Effector CD8-positive, alpha-beta T cell (primary cell): Measurements from ENCODE around the gene NYAP1.
"Not testable (repeated sequence)": the region's sequence is repeated elsewhere in the genome, so short reads cannot be mapped to it uniquely, and the experiment has no call there.

ENCODE experiments used
- DNase-seq: peaks from one replicate; lab custom pipeline; 2025; lab: John Stamatoyannopoulos, UW

The NYAP1 gene

DNA sequence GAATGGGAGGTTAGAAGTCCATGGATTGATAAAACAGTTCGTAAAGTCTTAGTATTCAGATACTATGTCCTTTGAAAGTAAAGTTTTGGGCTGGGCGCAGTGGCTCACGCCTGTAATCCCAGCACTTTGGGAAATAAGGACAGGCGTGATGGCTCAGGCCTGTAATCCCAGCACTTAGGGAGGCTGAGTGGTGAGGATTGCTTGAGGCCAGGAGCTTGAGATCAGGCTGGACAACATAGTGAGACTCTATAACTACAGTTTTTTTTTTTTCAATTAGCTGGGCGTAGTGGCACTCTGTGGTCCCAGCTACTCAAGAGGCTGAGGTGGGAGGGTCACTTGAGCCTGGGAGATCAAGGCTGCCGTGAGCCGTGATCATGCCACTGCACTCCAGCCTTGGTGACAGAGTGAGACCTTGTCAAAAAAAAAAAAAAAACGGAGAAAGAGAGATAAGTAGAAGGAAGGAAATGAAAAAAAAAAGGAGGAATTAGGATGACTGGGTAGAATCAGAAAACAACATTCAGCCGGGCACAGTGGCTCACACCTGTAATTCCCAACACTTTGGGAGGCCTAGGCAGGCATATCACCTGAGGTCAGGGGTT is 29.6 kb downstream of the NYAP1 start:
- DNase-seq, result no peak

DNA sequence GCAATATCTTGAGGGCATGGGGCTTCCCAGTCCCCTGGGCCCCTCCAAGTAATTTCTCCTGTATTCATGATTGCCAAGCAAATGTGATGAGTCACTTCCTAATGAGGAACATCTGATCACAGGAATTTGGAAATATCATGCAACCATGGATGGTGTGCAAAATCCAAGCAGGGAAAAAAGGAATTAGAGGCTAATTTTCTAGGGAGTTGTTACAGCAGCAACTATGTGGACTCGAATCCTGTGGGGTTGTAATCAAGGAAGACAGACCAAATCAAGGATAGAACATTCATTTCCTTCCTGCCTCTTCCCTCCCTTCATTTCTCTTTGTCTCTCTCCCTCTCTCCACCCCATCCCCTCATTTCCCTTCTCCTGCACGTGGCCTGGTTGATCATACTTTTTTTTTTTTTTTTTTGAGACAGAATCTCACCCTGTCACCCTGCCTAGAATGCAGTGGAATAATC is 31.4 kb downstream of the NYAP1 start:
- no peak for DNase-seq

DNA sequence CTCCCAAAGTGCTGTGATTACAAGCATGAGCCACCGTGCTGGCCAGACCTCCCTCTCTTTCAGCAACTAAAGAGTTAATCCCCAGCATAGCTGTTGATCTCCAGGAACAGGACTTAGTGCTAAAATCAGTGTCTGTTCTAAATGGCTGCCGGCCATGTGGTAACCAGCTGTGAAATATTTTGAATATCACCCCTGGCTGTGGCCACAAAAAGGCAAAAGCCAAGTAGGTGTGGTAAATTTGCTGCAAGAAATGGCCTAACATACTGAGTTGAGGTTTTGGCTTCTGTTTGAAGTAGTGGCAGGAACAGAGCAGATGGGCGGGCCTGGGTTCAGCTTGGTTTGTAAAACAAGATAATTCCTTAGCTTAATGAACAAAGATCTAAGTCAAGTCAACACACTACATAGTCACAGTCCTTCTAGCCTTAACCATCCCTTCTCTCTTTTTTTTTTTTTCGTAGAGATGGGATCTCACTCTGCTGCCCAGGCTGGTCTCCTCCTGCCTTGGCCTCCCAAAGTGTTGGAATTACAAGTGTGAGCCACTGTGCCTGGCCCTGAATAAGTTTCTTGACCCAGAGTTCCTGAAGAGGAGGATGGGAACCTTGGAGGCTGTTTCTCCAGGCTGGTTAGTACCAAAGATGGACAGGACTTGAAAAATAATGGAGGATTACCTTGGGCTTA is 32.5 kb downstream of the NYAP1 start:
- peak; percentile 4 for DNase-seq

DNA sequence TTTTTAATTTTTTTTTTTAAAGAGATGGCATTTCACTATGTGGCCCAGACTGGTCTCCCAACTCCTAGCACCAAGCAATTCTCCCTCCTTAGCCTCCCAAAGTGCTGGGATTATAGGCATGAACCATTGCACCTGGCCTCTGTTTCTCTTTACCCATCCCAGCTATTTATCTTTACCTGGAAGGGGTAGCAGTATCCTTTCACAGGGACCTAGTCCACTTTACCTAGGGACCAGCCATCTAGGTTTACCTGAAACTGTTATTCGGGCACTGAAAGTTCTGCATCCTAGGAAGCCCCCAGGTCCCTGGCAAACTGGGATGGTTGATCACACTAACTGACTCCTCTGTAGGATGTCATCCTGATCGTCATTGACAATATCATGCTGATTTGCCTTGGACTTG is 33.6 kb downstream of the NYAP1 start:
- no peak for DNase-seq

DNA sequence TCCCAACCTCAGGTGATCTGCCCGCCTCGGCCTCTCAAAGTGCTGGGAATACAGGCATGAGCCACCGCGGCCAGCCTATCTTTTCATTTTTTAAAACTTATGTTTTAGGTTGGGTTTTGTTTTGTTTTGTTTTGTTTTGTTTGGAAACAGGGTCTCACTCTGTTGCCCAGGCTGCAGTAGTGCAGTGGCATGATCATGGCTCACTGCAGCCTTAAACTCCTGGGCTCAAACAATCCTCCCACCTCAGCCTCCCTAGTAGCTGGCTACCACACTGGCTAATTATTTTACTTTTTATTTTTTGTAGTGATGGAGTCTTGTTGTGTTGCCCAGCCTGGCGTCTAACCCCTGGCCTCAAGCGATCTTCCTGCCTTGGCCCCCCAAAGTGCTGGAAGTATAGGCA is 35.9 kb downstream of the NYAP1 start:
- no peak for DNase-seq

DNA sequence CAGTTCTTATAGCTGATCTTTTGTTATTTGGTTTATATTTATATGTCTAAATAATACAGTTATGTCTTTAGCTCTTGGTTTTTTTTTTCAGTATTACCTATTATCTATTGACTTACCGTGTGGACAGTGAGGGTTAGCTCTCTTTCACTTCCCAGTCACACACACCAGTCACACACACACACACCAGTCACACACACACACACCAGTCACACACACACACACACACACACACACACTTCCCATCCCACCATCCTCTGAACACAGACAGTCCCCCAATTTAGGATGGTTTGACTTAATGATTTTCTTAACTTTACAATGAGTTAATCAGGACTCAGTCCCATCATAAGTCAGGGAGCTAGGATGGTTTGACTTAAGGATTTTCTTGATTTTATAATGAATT is 36.4 kb downstream of the NYAP1 start:
- no peak for DNase-seq

DNA sequence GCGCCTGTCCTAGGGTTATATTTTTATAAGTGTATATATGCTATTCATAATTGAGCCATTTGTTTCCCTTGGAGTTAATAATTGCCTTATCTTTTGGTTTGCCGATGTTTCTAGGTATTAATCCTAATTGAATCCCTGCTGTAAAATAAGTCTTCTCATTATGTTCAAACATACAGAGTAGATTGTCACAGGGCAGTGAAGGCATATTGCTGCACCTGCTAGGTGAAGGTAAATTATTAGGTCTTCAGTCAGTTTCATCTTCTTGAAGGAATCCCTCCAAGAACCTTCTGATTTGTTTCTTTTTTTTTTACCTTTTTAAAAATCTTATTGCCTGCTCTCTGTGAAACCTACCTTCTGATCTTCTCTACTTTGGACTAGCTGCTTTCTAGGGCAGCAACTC is 37.3 kb downstream of the NYAP1 start:
- DNase-seq, result no peak

DNA sequence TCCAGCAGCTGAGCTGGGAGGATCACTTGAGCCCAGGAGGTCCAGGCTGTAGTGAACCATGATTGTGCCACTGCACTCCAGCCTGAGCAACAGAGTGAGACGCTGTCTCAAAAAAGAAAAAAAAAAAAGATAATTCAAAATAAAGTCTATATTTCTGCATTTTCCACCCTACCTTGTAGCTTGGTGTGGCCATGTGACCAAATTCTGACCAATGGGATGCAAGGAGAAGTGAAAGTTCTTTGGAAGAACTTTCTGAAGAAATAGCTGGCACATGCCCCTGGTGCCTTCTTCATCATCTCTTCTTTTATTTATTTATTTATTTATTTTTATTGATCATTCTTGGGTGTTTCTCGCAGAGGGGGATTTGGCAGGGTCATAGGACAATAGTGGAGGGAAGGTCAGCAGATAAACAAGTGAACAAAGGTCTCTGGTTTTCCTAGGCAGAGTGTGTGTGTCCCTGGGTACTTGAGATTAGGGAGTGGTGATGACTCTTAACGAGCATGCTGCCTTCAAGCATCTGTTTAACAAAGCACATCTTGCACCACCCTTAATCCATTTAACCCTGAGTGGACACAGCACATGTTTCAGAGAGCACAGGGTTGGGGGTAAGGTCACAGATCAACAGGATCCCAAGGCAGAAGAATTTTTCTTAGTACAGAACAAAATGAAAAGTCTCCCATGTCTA is 38.3 kb downstream of the NYAP1 start:
- DNase-seq, result not testable (repeated sequence)

DNA sequence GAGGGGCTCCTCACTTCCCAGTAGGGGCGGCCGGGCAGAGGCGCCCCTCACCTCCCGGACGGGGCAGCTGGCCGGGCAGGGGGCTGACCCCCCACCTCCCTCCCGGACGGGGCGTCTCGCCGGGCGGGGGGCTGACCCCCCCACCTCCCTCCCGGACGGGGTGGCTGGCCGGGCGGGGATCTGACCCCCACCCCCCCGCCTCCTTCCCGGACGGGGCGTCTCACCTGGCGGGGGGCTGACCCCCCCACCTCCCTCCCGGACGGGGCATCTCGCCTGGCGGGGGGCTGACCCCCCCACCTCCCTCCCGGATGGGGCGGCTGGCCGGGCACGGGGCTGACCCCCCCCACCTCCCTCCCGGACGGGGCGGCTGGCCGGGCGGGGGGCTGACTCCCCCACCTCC is 39.5 kb downstream of the NYAP1 start:
- not testable (repeated sequence) for DNase-seq

DNA sequence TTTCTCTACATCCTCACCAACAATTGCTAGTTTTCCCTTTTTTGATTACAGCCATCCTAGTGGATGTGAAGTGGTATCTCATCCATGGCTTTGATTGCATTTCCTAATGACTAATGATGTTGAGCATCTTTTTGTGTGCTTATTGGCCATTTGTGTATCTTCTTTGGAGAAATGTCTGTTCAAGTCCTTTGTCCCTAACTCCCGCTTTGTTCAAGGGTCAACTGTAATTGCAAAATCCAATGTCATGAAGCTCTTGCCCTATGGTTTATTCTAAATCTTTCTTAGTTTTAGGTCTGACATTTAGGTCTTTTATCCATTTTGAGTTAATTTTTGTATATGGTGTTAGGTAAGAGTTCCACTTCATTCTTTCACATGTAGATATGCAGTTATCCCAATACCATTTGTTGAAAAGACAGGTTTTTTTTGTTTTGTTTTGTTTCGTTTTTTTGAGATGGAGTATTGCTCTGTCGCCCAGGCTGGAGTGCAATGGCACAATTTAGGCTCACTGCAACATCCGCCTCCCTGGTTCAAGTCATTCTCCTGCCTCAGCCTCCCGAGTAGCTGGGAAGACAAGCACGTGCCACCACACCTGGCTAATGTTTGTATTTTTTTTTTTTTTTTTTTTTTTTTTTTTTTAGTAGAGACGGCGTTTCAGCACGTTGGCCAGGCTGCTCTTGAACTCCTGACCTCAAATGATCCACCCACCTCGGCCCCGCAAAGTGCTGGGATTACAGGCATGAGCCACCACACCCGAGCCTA is 44.6 kb downstream of the NYAP1 start:
- DNase-seq, result not testable (repeated sequence)

DNA sequence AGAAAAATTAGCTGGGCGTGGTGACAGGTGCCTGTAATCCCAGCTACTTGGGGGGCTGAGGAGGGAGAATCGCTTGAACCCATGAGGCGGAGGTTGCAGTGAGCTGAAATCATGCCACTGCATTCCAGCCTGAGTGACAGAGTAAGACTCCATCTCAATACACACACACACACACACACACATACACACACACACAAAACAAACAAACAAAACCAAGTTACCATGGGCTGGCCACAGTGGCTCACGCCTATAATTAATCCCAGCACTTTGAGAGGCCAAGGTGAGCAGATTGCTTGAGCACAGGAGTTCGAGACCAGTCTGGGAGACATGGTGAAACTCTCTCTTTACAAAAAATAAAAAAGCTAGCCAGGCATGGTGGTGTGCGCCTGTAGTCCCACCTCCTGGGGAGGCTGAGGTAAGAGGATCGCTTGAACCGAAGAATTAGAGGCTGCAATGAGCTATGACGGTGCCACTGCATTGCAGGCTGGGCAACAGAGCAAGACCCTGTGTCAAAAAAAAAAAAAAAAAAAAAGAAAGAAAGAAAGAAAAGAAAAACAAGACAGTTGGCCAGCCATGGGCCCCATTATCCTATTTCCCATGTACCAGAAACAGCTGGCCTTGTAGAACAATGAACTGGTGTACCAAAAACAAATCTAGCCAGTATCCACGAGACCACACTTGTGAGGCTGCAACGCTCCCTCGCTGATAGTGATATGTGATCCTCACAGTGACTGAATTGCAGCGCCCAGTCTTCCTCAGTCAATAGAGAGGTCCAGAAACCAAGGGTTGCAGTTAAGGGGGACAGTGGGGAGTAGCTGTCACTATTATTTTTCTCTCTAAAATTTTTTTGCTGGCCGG is 48.7 kb downstream of the NYAP1 start:
- no peak for DNase-seq

DNA sequence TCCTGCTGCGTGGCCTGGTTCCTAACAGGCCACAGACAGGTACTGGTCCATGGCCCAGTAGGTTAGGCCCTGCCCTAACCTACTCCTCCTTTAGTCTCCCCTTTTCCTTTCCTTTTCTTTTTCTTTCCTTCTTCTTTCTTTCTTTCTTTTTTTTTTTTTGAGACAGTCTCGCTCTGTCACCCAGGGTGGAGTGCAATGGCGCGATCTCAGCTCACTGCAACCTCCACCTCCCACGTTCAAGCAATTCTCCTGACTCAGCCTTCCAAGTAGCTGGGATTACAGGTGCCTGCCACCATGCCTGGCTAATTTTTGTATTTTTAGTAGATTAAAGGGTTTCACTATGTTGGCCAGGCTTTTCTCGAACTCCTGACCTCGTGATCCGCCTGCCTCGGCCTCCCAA is 52.3 kb downstream of the NYAP1 start:
- DNase-seq, result not testable (repeated sequence)

DNA sequence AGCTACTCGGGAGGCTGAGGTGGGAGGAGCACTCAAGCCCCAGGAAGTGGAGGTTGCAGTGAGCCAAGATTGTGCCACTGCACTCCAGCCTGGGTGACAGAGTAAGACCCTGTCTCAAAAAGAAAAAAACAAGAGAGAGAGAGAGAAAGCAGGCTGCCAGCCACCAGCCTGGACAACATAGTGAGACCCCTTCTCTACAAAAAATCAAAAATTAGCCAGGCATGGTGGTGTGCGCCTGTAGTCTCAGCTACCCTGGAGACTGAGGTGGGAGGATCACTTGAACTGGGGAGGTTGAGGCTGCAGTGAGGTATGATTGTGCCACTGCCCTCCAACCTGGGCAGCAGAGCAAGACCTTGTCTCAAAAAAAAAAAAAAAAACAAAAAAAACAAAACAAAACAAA is 53.0 kb downstream of the NYAP1 start:
- DNase-seq, result not testable (repeated sequence)

DNA sequence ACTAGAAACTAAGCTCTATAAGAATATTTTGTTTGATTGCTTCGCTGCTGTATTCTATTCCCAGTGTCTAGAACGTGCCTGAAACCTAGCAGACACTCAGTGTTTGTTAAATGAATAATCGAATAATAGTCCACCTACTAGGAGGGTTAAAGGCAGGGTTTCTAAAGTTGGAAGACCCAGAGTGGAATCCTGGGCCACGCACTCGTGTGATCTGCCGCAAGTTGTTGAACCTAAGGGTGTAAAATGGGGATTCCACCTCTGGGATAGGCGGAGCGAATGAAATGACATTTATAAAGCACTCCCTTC is 54.6 kb downstream of the NYAP1 start:
- DNase-seq, result no peak

DNA sequence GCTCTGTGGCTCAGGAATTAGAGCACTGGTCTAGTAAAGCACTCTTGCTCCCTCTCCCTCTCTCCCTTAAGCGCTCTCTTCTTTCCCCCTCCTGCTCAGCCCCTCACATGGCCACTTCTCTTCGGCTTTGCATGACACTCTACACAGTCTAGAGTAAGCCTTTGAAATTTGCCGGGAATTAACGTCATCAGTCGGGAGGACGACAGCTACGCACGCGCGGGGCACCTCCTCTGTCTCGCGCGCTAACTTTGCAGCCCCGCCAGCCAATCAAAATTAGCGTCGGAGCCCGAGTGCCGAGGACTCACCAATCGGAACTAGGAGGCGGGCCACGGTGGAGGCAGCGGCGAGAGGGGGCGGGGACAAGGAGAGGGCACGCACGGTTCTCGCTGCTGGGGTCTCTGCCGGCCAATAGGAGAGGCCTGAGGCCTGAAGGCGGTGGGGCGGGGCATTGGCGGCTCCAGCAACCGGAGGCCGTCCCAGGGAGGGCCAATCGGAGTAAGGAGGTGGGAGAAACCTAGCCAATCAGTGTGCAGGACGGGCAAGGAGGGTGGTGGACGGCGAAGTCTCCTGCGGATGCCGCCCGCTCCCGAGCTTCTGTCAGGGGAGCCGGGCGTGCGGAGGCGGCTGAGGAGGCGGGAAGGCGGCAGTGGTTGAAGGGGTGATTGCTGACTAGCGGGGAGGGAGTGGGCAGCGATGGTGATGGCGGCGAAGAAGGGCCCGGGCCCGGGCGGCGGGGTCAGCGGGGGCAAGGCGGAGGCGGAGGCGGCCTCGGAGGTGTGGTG is 55.1 kb downstream of the NYAP1 start, which contains the start of gene AGFG2:
TSS of gene AGFG2 (plus strand) at position 550 of the 782 bp plus-strand sequence. CDS start at position 694, 144 bp downstream.
- peak; percentile 99 for DNase-seq

DNA sequence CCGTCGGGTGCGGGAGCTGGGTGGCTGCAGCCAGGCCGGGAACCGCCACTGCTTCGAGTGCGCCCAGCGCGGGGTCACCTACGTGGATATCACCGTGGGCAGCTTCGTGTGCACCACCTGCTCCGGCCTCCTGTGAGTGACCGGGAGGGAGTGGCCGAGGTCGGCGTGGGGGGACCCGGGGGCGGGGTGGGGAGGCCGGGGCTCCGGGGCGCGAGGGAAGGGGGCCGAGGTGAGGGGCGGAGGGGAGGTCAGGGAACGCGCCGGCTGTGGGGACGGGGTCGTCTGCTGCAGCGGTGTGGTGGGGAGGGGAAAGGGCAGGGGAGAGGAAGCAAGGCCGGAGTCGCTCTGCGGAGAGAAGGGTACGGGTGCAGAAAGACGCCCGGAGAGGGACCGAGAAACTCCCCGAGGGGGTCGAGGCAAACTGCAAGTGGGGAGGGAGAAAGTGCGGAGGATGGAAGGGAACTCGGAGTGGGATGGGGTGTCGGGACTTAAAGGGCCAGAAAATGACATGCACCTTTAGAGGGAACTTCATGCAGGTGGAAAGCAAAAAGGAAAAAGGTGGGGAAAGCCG is 55.8 kb downstream of the NYAP1 start:
- DNase-seq, result no peak

DNA sequence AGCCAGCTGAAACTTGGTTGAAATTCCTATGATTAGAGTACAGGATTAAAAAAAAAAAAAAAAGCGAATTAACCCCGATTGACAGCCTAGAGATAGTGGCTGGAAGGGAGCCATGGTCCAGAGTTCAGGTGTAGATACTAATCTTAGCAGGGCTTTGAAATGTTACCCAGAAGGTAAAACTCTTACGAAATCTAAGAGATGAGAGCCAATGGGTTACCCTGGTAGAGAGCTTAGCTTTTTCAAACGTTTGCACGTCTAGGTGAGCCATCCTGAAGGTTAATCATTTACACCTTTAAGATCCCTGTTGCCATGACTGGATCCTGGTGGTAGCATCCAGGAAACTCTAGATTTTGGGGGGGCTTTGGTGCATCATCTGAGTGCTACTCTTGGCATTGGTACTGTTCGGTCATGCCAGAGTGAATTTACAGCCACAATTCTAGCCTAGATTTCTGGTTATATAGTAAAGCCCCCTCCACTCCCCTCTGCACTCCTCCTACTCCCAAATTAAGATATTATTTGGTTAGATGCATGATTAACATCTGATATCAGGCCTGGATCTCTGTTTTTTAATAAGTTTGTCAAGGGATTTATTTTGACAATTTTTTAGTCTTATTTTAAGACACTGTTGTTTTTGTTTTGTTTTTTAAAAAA is 56.5 kb downstream of the NYAP1 start:
- DNase-seq, result no peak

DNA sequence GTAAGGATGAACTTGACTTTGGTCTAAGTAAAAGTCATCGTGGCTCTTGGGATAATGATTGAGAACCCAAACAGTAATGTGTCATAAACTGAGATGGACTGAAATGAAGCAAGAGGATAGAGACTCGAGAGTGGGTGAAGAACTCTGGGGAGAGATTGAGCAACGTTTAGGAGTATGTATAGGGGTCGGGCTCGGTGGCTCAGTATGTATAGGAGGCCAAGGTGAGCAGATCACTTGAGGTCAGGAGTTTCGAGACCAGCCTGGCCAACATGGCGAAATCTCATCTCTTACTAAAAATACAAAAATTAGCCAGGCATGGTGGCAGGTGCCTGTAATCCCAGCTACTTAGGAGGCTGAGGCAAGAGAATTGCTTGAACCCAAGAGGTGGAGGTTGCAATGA is 57.6 kb downstream of the NYAP1 start:
- DNase-seq, result not testable (repeated sequence)

DNA sequence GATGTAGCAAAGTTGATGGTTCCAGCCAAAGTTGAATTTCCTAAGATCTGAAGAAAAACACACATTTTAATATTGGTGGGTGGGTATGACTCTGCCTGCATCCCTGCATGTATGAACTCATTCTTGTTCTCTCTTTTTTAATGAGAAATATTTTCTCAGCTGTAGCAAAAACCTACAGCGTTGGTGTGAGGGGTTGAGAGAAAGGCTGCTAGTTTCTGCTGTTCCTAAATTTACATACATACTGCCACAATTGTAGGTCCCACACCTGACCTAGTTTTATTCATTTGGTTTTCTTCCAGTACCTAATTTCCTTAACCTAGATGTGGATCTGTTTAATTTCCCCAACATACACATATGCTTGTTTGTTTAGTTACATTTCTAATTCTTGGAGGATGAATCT is 59.9 kb downstream of the NYAP1 start:
- no peak for DNase-seq

DNA sequence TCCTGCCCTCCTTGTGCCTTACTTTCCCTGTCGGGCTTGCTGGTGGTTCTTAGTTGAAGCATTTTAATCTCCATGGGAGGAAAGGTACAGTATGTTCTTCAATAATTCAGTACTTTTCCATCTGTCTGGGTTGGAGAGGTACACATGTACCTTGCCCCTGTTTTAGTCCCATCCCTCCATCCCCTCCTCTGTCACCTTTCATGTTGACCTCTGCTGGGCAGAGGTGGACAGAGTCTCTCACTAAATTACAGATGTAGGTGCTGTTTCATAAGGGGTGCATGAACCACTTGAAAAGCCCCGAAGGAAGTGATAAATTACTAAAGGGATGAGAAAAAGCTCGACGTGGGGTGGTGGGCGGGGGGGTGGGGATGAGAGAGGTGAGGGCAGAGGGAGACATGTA is 60.7 kb downstream of the NYAP1 start:
- no peak for DNase-seq
